Measurements from ENCODE around the gene OR5K2. TPM values are rescaled to one million over a fixed set of nuclear protein-coding genes. Genes with fewer than 3 reads are reported as not detected.

Gene OR5K2
- total and polyA plus RNA-seq, 2 donors (not counting 1 experiment from before 2014, with no cell fraction given): not detected

DNA sequence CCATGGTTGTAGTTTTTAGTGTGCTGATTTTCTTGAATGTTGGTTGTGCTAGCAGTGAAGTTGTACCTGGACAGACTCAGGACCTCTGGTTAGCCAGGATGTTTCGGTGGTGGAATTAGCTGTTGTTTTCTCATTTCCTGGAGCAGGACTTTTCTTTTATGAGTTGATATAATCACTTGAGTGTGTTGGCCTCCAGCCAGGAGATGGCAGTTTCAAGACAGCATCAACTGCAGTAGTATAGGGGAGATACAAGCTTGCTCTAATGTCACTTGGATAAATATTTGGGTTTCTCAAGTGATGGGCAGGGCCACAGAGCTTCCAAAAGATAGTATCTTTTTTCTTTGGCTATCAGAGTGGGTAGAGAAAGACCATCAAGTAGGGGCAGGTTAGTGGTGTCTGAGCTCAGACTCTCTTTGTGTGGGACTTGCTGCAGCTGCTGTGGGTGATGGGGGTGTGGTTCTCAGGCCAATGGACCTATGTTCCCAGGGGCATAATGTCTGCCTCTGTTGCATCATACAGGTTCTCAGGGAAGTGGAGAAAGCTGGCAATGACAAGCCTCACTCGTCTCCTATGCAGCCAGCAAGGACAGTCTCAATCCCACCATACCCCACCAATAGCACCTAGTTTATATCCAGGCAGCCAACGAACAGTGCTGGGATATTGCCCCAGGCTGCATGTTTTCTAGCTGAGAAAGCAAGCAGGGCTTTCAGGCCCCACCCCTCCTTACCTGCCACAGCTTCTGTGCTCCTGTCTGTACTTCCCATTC lies 14.6 kb upstream of the OR5K2 start:
- ChIA-PET CTCF (no interaction called here), POLR2A (no interaction called here)
- H3K4me3 ChIP-seq (ENCODE audit: control extremely low read depth in 1 of 5, extremely low read depth in 1 of 5, insufficient read depth in 1 of 5, low read depth in 2 of 5, low read length in 4 of 5): no peak overlapping the region
- H3K27me3 ChIP-seq (replicated peaks in 1 of 4; ENCODE audit: control extremely low read depth in 1 of 4, control insufficient read depth in 3 of 4, insufficient read depth in 4 of 4, low read length in 3 of 4): peaks cover 0 to 4% (median 0%) of the 10 kb centered on the region in 4 experiments
- Mint-ChIP-seq H3K4me1 (no peaks in the 10 kb centered on the region), H3K27ac (no peak overlapping the region), H3K9me3 (ENCODE audit: insufficient read depth) (peaks cover 15% of the 10 kb centered on the region), H3K4me3 (no peak overlapping the region), H3K27me3 (peaks cover 41% of the 10 kb centered on the region)
- H3K4me1 ChIP-seq (ENCODE audit: control insufficient read depth in 2 of 2, insufficient read depth in 2 of 2, low read length in 2 of 2): no peaks in the 10 kb centered on the region
- H3K9me3 ChIP-seq (ENCODE audit: control extremely low read depth in 1 of 3, control insufficient read depth in 2 of 3, insufficient read depth in 1 of 3, low read length in 2 of 3): peaks cover 0 to 14% (median 6%) of the 10 kb centered on the region in 3 donors
- no peak overlapping the region for H3K9ac ChIP-seq (ENCODE audit: low read length)
- ATAC-seq (ENCODE audit: low read depth) (no peak), DNase-seq (no peak)
- intact Hi-C loops (cut with micrococcal nuclease): no loop called here
- no peak overlapping the region for H3K4me2 ChIP-seq (replicated peaks; ENCODE audit: low read depth, low read length, poor library complexity, severe bottlenecking)
- H4K20me1 ChIP-seq (ENCODE audit: control insufficient read depth, insufficient read depth, low read length, poor library complexity, severe bottlenecking): no peaks in the 10 kb centered on the region
- no peaks in the 10 kb centered on the region for H3K36me3 ChIP-seq (replicated peaks in 1 of 2; ENCODE audit: control extremely low read depth in 1 of 2, control insufficient read depth in 1 of 2, extremely low read depth in 1 of 2, insufficient read depth in 2 of 2, low read length in 1 of 2)
- no peaks in the 10 kb centered on the region for H3K79me2 ChIP-seq (ENCODE audit: control insufficient read depth, insufficient read depth, low read length)
- H3K27ac ChIP-seq (ENCODE audit: low read length in 2 of 2): no peak overlapping the region
- H2AFZ ChIP-seq (ENCODE audit: insufficient read depth, low read depth, low read length, poor library complexity, severe bottlenecking): no peak overlapping the region
- 77% methylated on average over 2 of the region's 3 CpGs for WGBS (ENCODE audit: insufficient coverage)
- TF ChIP-seq, protein P1, sequence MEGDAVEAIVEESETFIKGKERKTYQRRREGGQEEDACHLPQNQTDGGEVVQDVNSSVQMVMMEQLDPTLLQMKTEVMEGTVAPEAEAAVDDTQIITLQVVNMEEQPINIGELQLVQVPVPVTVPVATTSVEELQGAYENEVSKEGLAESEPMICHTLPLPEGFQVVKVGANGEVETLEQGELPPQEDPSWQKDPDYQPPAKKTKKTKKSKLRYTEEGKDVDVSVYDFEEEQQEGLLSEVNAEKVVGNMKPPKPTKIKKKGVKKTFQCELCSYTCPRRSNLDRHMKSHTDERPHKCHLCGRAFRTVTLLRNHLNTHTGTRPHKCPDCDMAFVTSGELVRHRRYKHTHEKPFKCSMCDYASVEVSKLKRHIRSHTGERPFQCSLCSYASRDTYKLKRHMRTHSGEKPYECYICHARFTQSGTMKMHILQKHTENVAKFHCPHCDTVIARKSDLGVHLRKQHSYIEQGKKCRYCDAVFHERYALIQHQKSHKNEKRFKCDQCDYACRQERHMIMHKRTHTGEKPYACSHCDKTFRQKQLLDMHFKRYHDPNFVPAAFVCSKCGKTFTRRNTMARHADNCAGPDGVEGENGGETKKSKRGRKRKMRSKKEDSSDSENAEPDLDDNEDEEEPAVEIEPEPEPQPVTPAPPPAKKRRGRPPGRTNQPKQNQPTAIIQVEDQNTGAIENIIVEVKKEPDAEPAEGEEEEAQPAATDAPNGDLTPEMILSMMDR (IDR thresholded peaks at IDR 0.05): no peak
- TF ChIP-seq EZH2 (IDR thresholded peaks at IDR 0.05; ENCODE audit: borderline replicate concordance, insufficient read depth, low read depth, low read length, poor library complexity, severe bottlenecking): no peak

DNA sequence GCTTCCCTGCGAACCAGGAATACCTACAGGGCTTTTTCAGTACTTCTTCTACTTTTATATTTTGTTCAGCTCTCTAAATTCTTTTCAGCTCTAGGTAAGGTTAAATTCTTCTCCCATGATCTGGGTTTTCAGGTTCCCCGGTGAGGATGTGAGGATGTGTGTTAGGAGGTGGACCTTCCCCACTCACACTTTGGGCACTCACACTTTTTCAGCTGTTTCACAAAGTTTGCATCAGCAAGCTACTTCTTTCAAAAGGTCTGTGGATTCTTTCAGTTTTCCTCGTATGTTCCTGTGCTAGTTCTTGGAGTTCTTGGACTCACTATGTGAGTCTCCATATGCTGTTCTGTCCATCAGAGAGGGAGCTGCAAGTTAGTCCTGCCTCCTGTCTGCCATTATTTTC lies 13.9 kb upstream of the OR5K2 start:
- Histone ChIP-seq H3K9me3 (ENCODE audit: control extremely low read depth in 1 of 3, control insufficient read depth in 2 of 3, insufficient read depth in 1 of 3, low read length in 2 of 3) (peaks cover 3 to 12% (median 9%) of the 10 kb centered on the region in 3 donors), H3K4me1 (ENCODE audit: control insufficient read depth in 2 of 2, insufficient read depth in 2 of 2, low read length in 2 of 2) (no peaks in the 10 kb centered on the region), H3K27ac (ENCODE audit: low read length in 2 of 2) (no peak overlapping the region), H2AFZ (ENCODE audit: insufficient read depth, low read depth, low read length, poor library complexity, severe bottlenecking) (no peak overlapping the region), H3K4me3 (ENCODE audit: control extremely low read depth in 1 of 5, extremely low read depth in 1 of 5, insufficient read depth in 1 of 5, low read depth in 2 of 5, low read length in 4 of 5) (no peak overlapping the region), H3K27me3 (replicated peaks in 1 of 4; ENCODE audit: control extremely low read depth in 1 of 4, control insufficient read depth in 3 of 4, insufficient read depth in 4 of 4, low read length in 3 of 4) (peaks cover 0 to 4% (median 0%) of the 10 kb centered on the region in 4 experiments), H3K4me2 (replicated peaks; ENCODE audit: low read depth, low read length, poor library complexity, severe bottlenecking) (no peak overlapping the region), H4K20me1 (ENCODE audit: control insufficient read depth, insufficient read depth, low read length, poor library complexity, severe bottlenecking) (no peaks in the 10 kb centered on the region), H3K36me3 (replicated peaks in 1 of 2; ENCODE audit: control extremely low read depth in 1 of 2, control insufficient read depth in 1 of 2, extremely low read depth in 1 of 2, insufficient read depth in 2 of 2, low read length in 1 of 2) (no peaks in the 10 kb centered on the region), H3K79me2 (ENCODE audit: control insufficient read depth, insufficient read depth, low read length) (no peaks in the 10 kb centered on the region), H3K9ac (ENCODE audit: low read length) (no peak overlapping the region)
- TF ChIP-seq, protein P1 (IDR thresholded peaks at IDR 0.05): no peak
- no peak for TF ChIP-seq EZH2 (IDR thresholded peaks at IDR 0.05; ENCODE audit: borderline replicate concordance, insufficient read depth, low read depth, low read length, poor library complexity, severe bottlenecking)
- Mint-ChIP-seq H3K27me3 (peaks cover 48% of the 10 kb centered on the region), H3K27ac (no peak overlapping the region), H3K9me3 (ENCODE audit: insufficient read depth) (peaks cover 22% of the 10 kb centered on the region), H3K4me1 (no peaks in the 10 kb centered on the region), H3K4me3 (no peak overlapping the region)
- CTCF ChIA-PET: no interaction called here
- intact Hi-C loops (cut with micrococcal nuclease): no loop called here
- POLR2A ChIA-PET: no interaction called here
- ATAC-seq (ENCODE audit: low read depth): no peak
- no peak for DNase-seq
- WGBS (ENCODE audit: insufficient coverage): no CpG with 5 or more reads among the region's 3 CpGs

Data from B cell (primary cell).